H9 (cell line): ENCODE data around the gene SERPINB8. TPM values are rescaled to one million over a fixed set of nuclear protein-coding genes. Genes with fewer than 3 reads are reported as not detected.

Experiments used
- DNase-seq: peaks from one replicate; pipeline ENCODE4 v3.0.0-alpha.2; 2017
- H2AFZ ChIP-seq: one replicate; pipeline ENCODE4 v1.6.1; 2013; ENCODE audit warnings: mild to moderate bottlenecking, low read length, control low read depth, moderate library complexity
- H2AK5ac ChIP-seq: 2 replicates; pipeline ENCODE4 v1.6.1; 2013; ENCODE audit warnings: low read length, control low read depth, mixed read lengths; ENCODE audit not compliant: insufficient read length
- H2BK120ac ChIP-seq: one replicate; pipeline ENCODE4 v1.6.1; 2013; ENCODE audit warnings: low read depth, mild to moderate bottlenecking, low read length, control low read depth, inconsistent platforms; ENCODE audit not compliant: poor library complexity, severe bottlenecking
- H2BK12ac ChIP-seq: 2 replicates; pipeline ENCODE4 v1.6.1; 2013; ENCODE audit warnings: low read length, control low read depth, mixed read lengths, low read depth; ENCODE audit not compliant: insufficient read length
- H2BK15ac ChIP-seq: 2 replicates; pipeline ENCODE4 v1.6.1; 2013; ENCODE audit warnings: low read depth, low read length, control low read depth
- H2BK20ac ChIP-seq: one replicate; pipeline ENCODE4 v1.6.1; 2013; ENCODE audit warnings: low read depth, mild to moderate bottlenecking, low read length, control low read depth, inconsistent platforms; ENCODE audit not compliant: poor library complexity, severe bottlenecking
- H2BK5ac ChIP-seq: 2 replicates; pipeline ENCODE4 v1.6.1; 2013; ENCODE audit warnings: low read length, control low read depth, mixed read lengths; ENCODE audit not compliant: insufficient read length
- H3K14ac ChIP-seq: 2 replicates; pipeline ENCODE4 v1.6.1; 2013; ENCODE audit warnings: low read length, control low read depth; ENCODE audit not compliant: insufficient read depth
- H3K18ac ChIP-seq: 2 replicates; pipeline ENCODE4 v1.6.1; 2013; ENCODE audit warnings: low read depth, mild to moderate bottlenecking, mixed read lengths, low read length, control low read depth; ENCODE audit not compliant: insufficient read length
- H3K23ac ChIP-seq: 2 replicates; pipeline ENCODE4 v1.6.1; 2013; ENCODE audit warnings: low read length, control low read depth, mixed read lengths, low read depth; ENCODE audit not compliant: insufficient read length
- H3K23me2 ChIP-seq: 2 replicates; pipeline ENCODE4 v1.6.1; 2013; ENCODE audit warnings: low read depth, mild to moderate bottlenecking, mixed read lengths, low read length, control low read depth; ENCODE audit not compliant: insufficient read length, poor library complexity, severe bottlenecking
- H3K27ac ChIP-seq: 2 replicates; pipeline ENCODE4 v1.5.1; 2013; ENCODE audit warnings: low read length, control low read depth, mixed read lengths, low read depth; ENCODE audit not compliant: insufficient read length
- H3K27me3 ChIP-seq: 2 replicates; pipeline ENCODE4 v1.6.1; 2013; ENCODE audit warnings: low read length, control low read depth, inconsistent platforms; ENCODE audit not compliant: insufficient read depth
- H3K4ac ChIP-seq: 2 replicates; pipeline ENCODE4 v1.6.1; 2013; ENCODE audit warnings: low read depth, mild to moderate bottlenecking, control low read depth, inconsistent platforms, low read length, moderate library complexity
- H3K4me1 ChIP-seq: 2 replicates; pipeline ENCODE4 v1.6.1; 2013; ENCODE audit warnings: low read length, control low read depth, inconsistent platforms; ENCODE audit not compliant: insufficient read depth
- H3K4me2 ChIP-seq: 2 replicates; pipeline ENCODE4 v1.6.1; 2013; ENCODE audit warnings: low read length, control low read depth, mixed read lengths; ENCODE audit not compliant: insufficient read length, insufficient read depth
- H3K56ac ChIP-seq: 2 replicates; pipeline ENCODE4 v1.6.1; 2013; ENCODE audit warnings: low read depth, mild to moderate bottlenecking, mixed read lengths, low read length, control low read depth; ENCODE audit not compliant: insufficient read length
- H3K79me1 ChIP-seq: 2 replicates; pipeline ENCODE4 v1.6.1; 2013; ENCODE audit warnings: low read depth, mild to moderate bottlenecking, moderate library complexity, low read length, control low read depth, inconsistent platforms; ENCODE audit not compliant: insufficient read depth, poor library complexity, severe bottlenecking
- H3K79me2 ChIP-seq: 2 replicates; pipeline ENCODE4 v1.6.1; 2013; ENCODE audit warnings: low read length, control low read depth, inconsistent platforms; ENCODE audit not compliant: insufficient read depth
- H3K9ac ChIP-seq: 2 replicates; pipeline ENCODE4 v1.6.1; 2013; ENCODE audit warnings: low read length, control low read depth, mixed read lengths; ENCODE audit not compliant: insufficient read length; ENCODE audit errors: extremely low read depth
- H3K9me3 ChIP-seq: one replicate; pipeline ENCODE4 v1.6.1; 2013; ENCODE audit warnings: low read depth, low read length, inconsistent platforms; ENCODE audit not compliant: control insufficient read depth
- H3T11ph ChIP-seq: one replicate; pipeline ENCODE4 v1.6.1; 2013; ENCODE audit warnings: mild to moderate bottlenecking, low read length, control low read depth, inconsistent platforms
- H4K20me1 ChIP-seq: one replicate; pipeline ENCODE4 v1.6.1; 2013; ENCODE audit not compliant: control insufficient read depth, insufficient read length, insufficient read depth
- H4K5ac ChIP-seq: 2 replicates; pipeline ENCODE4 v1.6.1; 2013; ENCODE audit warnings: low read depth, mild to moderate bottlenecking, mixed read lengths, low read length, control low read depth; ENCODE audit not compliant: insufficient read length
- H4K8ac ChIP-seq: replicated peaks from 2 replicates; pipeline ENCODE4 v1.6.1; 2013; ENCODE audit warnings: low read length, control low read depth, mixed read lengths, low read depth; ENCODE audit not compliant: insufficient read length
- H4K91ac ChIP-seq: 2 replicates; pipeline ENCODE4 v1.6.1; 2013; ENCODE audit warnings: low read depth, mild to moderate bottlenecking, moderate library complexity, mixed read lengths, low read length, control low read depth; ENCODE audit not compliant: insufficient read length
- H3K27ac Mint-ChIP-seq, 3 experiments: 2 replicates in 2 of 3; 3 replicates in 1 of 3; pipeline ENCODE4 v1.8.0; 2020 to 2021; ENCODE audit warnings: mixed read lengths in 3 of 3, mild to moderate bottlenecking in 1 of 3, moderate library complexity in 1 of 3
- H3K27me3 Mint-ChIP-seq: 2 replicates; pipeline ENCODE4 v1.8.0; 2021; ENCODE audit warnings: low read depth, mild to moderate bottlenecking, moderate library complexity, mixed read lengths
- H3K36me3 Mint-ChIP-seq, 3 experiments: 2 replicates in 2 of 3; 3 replicates in 1 of 3; pipeline ENCODE4 v1.8.0; 2020 to 2021; ENCODE audit warnings: low read depth in 3 of 3, mixed read lengths in 3 of 3; ENCODE audit not compliant: insufficient read depth in 1 of 3
- H3K4me1 Mint-ChIP-seq, 2 experiments: 2 replicates each; pipeline ENCODE4 v1.8.0; 2020; ENCODE audit warnings: mixed read lengths in 2 of 2
- H3K4me3 Mint-ChIP-seq, 2 experiments: 2 replicates in 1 of 2; 3 replicates in 1 of 2; pipeline ENCODE4 v1.8.0; 2020 to 2021; ENCODE audit warnings: mild to moderate bottlenecking in 2 of 2, mixed read lengths in 2 of 2, moderate library complexity in 1 of 2
- H3K9me3 Mint-ChIP-seq, 2 experiments: 2 replicates in 1 of 2; 3 replicates in 1 of 2; pipeline ENCODE4 v1.8.0; 2020; ENCODE audit warnings: mild to moderate bottlenecking in 2 of 2, mixed read lengths in 2 of 2, moderate library complexity in 1 of 2
- WGBS: extraction: QIAGEN DNeasy Blood & Tissue Kit; methylation state at CpG from one replicate; pipeline ENCODE4 v1.1.7; 2013; ENCODE audit warnings: missing lambda C conversion rate, low lambda C conversion rate, mixed read lengths; ENCODE audit not compliant: insufficient read length; ENCODE audit errors: extremely low coverage; 5-methylcytosine and 5-hydroxymethylcytosine counted together
- total RNA-seq: library from RNA; stranded (reverse); gene quantifications from 2 replicates; pipeline ENCODE4 v1.2.1, GENCODE V29; 2021
- TF ChIP-seq, protein P1 (sequence below): fragments of 200-600 bp; sonication (generic); conservative IDR thresholded peaks from 3 replicates; pipeline ENCODE4 v1.8.0; 2021; ENCODE audit warnings: antibody characterized with exemption, mild to moderate bottlenecking

Gene SERPINB8
- total RNA-seq, 1 experiment from 2014 or later = 2.1 TPM

DNA sequence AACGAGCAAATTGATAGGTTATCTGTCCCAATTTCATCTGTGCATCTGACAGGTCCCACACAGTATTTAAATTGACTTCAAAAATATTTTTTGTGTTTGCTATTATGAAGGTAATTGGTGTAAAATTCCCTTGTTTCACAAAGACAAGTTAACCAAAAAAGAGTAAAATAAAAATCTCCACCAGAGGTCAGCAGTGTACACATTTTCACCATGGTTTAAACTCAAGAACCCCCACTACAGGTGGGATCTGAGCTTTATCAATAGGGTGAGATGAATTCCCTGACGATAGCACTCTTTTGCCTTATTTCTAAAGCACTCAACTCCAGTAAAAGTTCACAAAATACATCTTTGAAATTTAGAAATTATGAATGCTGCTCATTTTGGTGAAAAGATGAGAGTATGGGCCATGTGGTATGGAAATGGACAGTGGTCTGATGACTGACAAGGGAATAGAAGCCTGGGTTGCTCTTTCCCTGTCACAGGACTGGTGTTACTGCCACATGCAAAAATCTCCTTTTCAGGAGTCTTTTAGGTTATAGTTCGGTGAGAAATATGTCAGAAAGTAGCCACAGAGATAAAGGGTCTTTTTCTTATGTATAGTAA is 68.0 kb downstream of the SERPINB8 start:
- Histone ChIP-seq H4K5ac (no peak overlapping the region), H2BK120ac (no peak overlapping the region), H3K4ac (no peak overlapping the region), H3K4me2 (no peak overlapping the region), H2BK20ac (no peak overlapping the region), H3K9ac (no peak overlapping the region), H4K20me1 (no peaks in the 10 kb centered on the region), H3K23me2 (no peaks in the 10 kb centered on the region), H3K14ac (no peak overlapping the region), H3K18ac (no peak overlapping the region), H3K56ac (no peak overlapping the region), H3K23ac (no peak overlapping the region), H2AFZ (peak overlapping the region; percentile 48), H3K27ac (no peak overlapping the region), H3K9me3 (peaks cover 12% of the 10 kb centered on the region), H4K8ac (no peak overlapping the region), H2AK5ac (no peak overlapping the region), H4K91ac (no peak overlapping the region), H3T11ph (no peak overlapping the region), H3K79me2 (no peaks in the 10 kb centered on the region), H2BK15ac (no peak overlapping the region), H3K4me1 (no peaks in the 10 kb centered on the region), H2BK12ac (no peak overlapping the region), H3K27me3 (no peaks in the 10 kb centered on the region), H3K79me1 (no peaks in the 10 kb centered on the region), H2BK5ac (no peak overlapping the region)
- TF ChIP-seq, protein P1, sequence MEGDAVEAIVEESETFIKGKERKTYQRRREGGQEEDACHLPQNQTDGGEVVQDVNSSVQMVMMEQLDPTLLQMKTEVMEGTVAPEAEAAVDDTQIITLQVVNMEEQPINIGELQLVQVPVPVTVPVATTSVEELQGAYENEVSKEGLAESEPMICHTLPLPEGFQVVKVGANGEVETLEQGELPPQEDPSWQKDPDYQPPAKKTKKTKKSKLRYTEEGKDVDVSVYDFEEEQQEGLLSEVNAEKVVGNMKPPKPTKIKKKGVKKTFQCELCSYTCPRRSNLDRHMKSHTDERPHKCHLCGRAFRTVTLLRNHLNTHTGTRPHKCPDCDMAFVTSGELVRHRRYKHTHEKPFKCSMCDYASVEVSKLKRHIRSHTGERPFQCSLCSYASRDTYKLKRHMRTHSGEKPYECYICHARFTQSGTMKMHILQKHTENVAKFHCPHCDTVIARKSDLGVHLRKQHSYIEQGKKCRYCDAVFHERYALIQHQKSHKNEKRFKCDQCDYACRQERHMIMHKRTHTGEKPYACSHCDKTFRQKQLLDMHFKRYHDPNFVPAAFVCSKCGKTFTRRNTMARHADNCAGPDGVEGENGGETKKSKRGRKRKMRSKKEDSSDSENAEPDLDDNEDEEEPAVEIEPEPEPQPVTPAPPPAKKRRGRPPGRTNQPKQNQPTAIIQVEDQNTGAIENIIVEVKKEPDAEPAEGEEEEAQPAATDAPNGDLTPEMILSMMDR = peak; percentile 84
- DNase-seq = no peak
- Mint-ChIP-seq H3K27me3 (no peaks in the 10 kb centered on the region), H3K4me1 (peaks cover 3% of the 10 kb centered on the region in 2 experiments; a peak in 3 of 4 replicates), H3K9me3 (peaks cover 13 to 17% of the 10 kb centered on the region in 2 experiments), H3K27ac (no peak overlapping the region; a peak in 1 of 7 replicates), H3K36me3 (peaks cover 5 to 16% (median 6%) of the 10 kb centered on the region in 3 experiments), H3K4me3 (no peak overlapping the region)
- WGBS = no CpG with 5 or more reads among the region's 3 CpGs

Other genes with a start within 250 kb of the SERPINB8 start
- not detected in 2 replicates for gene SERPINB7, start 194.7 kb upstream of the SERPINB8 start, total RNA-seq
- not detected in 2 replicates for gene SERPINB2, start 82.4 kb upstream of the SERPINB8 start, total RNA-seq
- not detected in 2 replicates for gene SERPINB10, start 62.1 kb upstream of the SERPINB8 start, total RNA-seq
- 3.9 and 6.6 TPM in 2 replicates for gene HMSD, start 20.8 kb upstream of the SERPINB8 start, total RNA-seq
- not detected in 2 replicates for gene LINC00305, start 179.0 kb downstream of the SERPINB8 start, total RNA-seq